Stimulated activated CD4-positive, alpha-beta T cell treated with anti-CD3 and anti-CD28 coated beads, TNF-alpha, amount 100 ng/mL, for 24 hours (primary cell): ENCODE data around the gene STX1A.
A peak's percentile ranks its signal among the peaks of the same experiment; 100 is the strongest.

Experiments
- DNase-seq, 3 experiments: peaks; one replicate each; pipeline ENCODE4 v3.0.0-alpha.2; 2020; ENCODE audit warnings: low read depth in 3 of 3

STX1A gene

GRCh38 chr7:73718905-73719805, at the start of gene STX1A:
Gene STX1A, minus strand, starts transcription at chr7:73719669. Its CDS starts 38 bp downstream, at chr7:73719631.
- DNase-seq, result peak; percentile 28 to 65 (median 62)

DNA sequence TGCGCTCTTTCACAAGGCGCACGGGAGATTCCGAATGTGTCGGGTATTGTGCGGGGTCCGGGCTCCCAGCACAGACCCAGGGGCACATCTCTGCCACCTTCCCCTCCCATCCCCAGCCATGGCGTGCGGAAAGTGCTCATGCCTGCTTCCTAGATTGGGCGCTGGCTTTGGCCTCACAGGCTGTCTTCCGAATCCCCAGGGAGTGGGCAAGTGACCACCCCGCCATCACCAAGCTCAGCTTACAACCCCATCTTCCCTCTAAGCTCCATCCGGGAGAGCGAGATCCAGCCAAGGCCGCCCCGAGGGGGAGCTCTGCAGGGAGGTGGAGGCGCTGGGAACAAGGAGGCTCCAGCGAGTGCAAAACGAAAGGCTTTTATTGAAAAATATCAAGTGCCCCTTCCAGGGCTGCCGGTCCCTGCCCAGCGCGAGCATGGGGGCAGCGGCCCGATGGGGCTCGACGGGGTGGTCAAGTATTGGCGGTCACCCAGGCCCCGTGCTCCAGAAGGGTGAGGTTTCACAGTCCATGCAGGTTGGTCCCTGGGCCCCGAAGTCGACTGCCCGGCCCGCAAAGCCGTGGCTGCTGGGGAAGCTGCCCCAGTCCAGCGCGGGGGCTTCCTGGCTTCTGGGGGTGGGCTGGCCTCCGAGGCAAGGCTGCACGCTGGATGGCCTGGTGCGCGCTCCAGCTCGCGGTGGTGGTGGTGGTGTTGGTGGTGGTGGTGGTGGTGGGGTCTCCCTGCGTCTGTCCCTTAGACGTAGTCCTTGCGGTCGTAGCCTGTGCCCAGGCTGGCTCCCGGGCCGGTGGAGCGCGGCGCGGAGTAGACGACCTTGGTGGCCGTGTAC, 49.4 kb upstream of the STX1A start:
- DNase-seq, result no peak

GRCh38 chr7:73766556-73767229, 47.2 kb upstream of the STX1A start:
- no peak for DNase-seq

DNA sequence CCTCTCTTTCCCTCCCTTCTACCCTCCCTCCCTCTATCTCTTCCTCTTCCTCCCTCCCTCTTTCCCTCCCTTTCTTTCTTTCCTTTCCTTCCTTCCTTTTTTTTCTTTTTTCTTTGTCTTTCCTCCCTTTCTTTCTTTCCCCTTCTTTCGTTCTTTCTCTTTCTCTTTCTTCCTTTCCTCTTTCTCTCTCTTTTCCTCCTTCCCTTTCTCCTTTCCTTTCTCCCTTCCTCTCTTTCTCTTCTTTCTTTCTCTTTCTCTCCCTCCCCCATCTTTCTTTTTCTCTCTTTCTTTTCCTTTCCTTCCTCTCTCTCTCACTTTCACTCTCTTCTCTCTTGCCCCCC, 43.2 kb upstream of the STX1A start:
- no peak for DNase-seq

- no peak for DNase-seq
These were observed 42.6 kb upstream of the STX1A start for GRCh38 chr7:73761854-73762658.

DNA sequence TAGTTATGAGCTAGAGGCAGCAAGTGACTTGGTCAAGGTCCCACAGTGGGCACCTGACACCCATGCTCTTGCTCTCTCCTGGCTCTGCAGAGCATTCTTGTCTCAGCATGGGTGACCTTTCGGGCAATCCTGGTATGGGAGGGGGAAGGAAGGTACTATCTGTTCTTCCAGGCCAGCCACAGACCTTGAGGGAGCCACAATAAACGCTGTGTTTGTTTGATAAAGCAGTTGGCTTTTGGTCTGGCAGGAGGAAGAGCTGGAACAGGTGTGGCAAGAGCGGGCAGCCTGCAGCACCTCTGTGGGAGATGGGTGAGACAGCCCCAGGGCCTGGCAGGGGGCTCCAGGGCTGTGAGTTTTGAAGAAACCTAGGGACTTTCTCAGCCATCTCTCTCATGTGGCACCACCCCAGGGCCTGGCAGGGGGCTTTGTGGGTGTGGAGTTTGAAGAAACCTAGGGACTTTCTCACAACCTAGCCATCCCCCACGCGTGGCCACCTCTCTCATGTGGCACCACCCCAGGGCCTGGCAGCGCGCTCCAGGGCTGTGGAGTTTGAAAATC, 39.2 kb upstream of the STX1A start:
- DNase-seq, result no peak

DNA sequence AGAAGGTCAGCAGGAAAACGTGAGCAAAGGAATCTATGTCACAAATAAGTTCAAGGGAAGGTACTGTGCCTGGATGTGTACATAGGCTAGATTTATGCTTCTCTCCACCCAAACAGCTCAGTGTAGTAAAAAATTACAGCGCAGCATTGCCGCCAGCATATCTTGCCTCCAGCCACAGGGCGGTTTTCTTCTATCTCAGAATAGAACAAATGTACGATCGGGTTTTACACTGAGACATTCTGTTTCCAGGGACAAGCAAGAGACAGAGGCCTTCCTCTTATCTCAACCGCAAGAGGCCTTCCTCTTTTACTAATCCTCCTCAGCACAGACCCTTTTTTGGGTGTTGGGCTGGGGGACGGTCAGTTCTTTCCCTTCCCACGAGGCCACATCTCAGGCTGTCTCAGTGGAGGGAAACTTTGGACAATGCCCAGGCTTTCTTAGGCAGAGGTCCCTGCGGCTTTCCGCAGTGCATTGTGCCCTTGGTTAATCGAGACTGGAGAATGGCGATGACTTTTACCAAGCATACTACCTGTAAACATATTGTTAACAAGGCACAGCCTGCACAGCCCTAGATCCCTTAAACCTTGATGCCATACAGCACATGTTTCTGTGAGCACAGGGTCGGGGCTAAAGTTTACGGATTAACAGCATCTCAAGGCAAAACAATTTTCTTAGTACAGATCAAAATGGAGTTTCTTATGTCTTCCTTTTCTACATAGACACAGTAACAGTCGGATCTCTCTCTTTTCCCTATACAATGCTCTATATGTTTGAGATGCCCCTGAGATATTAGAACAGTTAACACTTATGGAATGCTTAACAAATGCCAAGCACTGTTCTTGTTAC, 30.7 kb upstream of the STX1A start:
- no peak for DNase-seq

DNA sequence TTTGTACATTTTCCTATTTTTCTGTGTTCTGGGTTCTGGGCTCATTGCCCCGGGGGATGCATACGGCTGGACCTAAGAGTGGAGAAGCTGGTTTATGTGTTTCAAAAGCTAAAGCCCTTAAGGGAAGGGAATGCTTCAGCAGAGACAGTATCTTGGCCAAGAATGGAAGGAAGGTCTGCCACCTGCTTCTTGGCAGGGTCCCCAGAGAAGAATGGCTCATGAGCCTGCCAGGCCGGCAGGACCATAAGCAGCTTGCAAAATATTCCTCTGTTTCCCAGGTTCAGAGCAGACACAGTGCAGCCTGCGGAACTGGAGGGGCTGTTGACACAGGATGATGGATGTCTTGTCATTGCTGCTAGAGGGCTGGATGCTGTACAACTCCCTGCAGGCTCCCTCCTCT, 26.9 kb upstream of the STX1A start:
- no peak for DNase-seq

DNA sequence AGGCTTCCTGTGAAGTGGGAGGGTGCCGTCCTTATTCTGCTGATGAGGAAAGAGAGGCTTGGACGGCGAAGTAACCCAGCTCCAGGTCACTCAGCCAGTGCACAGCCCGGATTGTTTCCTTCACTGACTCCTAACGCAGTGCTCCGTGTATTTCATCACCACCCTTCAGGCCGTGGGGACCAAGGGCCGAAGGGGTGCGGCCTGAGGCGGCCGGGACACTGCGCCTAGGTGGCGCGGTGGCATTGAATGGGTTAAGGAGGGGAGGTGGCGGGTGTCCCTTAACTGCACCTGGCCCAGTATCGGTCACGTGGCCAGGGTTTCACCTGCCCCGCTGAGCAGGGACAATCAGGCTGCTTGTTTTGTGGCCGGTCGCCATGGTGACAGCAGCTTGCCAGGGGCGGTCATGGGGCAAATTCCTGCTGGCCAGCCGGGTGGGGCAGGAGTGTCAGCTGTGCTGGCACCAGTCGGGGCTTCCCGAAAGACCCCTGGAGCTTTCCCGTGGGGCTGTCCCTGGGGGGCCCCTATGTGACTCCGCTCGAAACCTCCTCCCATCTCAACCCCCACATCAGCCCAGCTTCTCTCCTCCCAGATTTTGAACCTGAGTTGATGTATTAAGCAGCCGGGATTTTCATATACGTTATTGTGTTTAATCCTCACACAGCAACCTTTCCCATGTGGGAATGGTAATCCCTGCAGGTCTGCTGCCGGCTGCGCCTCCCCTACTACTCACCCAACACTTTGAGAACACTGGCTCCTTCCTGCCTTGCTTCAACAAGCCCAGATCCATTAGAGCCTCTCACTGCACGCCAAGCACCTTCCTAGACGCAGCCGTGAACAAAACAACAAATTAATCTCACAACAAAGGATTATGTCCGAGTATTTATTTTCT, 23.5 kb upstream of the STX1A start:
- no peak for DNase-seq

DNA sequence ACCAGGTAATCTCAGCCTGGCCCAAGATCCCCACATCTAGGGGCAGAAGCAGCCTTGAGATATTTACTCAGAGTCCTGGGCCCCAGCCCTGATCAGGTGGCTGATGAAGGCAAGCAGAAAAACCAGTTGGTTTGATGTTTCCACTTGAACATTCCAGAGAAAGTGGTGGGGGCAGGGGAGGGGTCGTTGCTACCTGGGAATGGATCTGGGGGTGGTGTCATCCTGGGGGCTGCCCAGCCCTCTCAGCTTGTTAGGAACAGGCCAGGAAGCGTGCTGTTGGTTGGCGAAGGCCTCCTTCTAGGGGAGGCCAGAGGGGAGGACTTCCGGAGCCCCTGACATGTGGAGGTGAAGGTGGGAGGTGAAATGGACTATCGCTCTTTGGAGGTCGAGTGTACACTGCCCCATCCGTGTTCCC, 22.9 kb upstream of the STX1A start:
- no peak for DNase-seq

DNA sequence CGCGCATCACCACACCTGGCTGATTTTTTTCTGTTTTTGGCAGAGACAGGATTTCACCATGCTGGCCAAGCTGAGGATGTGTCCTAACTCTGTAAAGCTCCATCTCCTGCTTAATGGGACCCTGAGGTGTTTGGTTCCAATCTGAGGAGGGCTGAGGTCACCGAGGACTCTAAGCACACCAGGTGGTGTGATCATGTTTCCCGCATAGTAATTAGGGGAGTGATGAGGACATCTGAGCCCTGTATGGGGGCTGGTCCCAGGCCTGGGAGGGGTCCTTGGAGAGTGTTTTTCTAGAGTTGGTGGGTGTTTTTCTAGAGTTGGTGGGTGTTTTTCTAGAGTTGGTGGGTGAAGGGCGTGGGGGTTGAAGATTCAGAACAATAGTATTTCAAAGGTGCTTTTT, 22.1 kb upstream of the STX1A start:
- DNase-seq, result no peak

- DNase-seq, result no peak
These were observed 21.3 kb upstream of the STX1A start for GRCh38 chr7:73740771-73741170.

DNA sequence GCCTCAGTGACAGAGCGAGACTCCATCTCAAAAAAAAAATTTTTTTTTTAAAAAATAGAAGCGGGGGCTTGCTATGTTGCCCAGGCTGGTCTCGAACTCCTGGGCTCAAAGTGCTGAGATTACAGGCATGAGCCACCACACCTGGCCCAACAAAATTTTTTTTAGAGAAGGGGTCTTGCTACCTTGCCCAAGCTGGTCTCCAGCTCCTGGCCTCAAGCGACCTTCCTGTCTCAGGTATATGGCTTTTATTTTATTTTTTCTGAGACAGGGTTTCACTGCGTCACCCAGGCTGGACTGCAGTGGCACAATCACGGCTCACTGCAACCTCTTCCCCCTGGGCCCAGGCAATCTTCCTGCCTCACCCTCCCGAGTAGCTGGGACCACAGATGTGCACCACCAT, 20.7 kb upstream of the STX1A start:
- no peak for DNase-seq

GRCh38 chr7:73739387-73739767, 19.9 kb upstream of the STX1A start:
- no peak for DNase-seq

DNA sequence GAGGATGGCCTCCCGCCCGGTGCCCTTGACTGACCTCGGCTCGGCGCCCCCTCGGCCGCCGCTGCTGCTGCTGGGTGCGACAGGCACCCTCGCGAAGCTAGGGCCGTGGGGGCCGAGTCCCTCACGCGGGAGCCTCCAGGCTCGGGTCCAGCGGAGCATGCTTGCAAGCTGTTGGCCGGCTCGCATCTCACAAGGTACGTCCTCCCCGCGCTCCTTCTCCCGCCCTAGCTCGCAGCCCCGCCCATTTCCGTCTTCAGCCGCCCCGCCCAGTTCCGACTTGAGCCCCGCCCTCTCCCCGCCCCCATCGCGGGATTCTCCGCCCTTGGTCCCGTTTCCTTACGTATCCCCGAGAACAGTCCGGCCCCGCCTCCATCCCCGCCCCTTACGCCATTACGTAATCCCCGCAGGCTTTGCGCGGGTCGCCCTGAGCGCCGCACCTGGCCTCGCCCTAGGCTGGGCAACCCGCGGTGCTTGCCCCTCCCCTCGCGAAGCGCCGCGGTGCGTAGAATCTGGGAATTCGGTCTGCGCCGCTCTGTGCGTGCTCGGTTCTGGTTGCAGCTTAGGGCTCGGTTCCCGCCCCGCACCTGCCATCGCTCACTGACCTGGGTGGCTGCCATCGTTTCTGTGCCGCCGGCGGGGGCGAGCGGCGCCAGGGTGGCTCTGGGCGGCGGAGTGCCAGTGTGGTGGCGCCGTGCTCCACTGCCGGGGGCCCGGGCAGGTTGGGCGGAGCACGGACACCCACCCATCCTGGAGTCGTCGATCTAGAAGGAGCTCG, 19.3 kb upstream of the STX1A start, which contains the start of gene ABHD11:
TSS of gene ABHD11 (minus strand) at position 191 of the 775 bp plus-strand sequence. CDS start at position 159, 32 bp downstream.
- DNase-seq, result peak; percentile 99

- peak; percentile 40 to 67 (median 46) for DNase-seq
These were observed 18.7 kb upstream of the STX1A start for GRCh38 chr7:73738220-73738611.

GRCh38 chr7:73737491-73738219, 18.2 kb upstream of the STX1A start:
- no peak for DNase-seq

- DNase-seq, result no peak
These were observed 17.4 kb upstream of the STX1A start for GRCh38 chr7:73736885-73737284.
